ENCODE data around the gene CALN1. TPM values are rescaled to one million over a fixed set of nuclear protein-coding genes. Genes with fewer than 3 reads are reported as not detected.
"Not testable (repeated sequence)": the region's sequence is repeated elsewhere in the genome, so short reads cannot be mapped to it uniquely, and the experiment has no call there.

Gene CALN1
- total RNA-seq, 2 experiments from 2014 or later, result 0.32 TPM; not detected in 1

DNA sequence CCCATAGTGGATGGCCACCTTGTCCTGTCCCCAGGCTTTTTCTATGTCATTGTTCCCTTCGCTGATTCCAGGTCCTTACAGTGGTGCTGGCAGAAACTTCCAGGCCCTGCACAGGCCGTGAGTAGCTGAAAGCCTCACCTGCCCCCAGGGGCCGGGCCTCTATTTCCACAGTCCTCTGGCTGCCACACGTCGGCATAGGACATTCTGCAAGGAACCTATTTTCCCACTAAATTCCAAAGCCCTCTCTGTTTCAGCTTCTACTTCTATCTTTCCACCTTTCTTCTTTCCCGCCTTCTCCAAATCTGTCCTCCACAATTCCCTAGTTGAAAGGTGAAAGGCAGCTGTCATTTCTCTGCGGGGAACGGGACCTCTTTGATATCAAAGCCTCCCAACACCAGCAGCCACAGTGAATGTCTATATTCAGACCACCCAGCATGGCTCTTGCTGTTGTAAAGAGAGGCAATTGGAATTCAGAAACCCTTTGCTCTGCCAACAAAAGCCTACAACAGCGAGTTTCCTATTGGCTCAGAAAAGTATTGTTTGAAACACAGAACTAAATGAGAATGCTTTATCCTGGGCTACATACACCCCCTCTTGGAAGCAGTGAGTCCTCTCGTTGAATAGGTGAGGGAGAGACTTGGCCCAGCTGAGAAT, 672.5 kb downstream of the CALN1 start:
- DNase-seq, result no peak
- Mint-ChIP-seq H3K27ac (no peak overlapping the region), H3K4me3 (no peak overlapping the region), H3K9me3 (peaks cover 3% of the 10 kb centered on the region), H3K4me1 (ENCODE audit: low read depth) (no peaks in the 10 kb centered on the region), H3K36me3 (ENCODE audit: low read depth) (no peaks in the 10 kb centered on the region), H3K27me3 (ENCODE audit: low read depth) (no peaks in the 10 kb centered on the region)
- CTCF ChIA-PET, result no interaction called here
- intact Hi-C loops (cut with micrococcal nuclease), result no loop called here

DNA sequence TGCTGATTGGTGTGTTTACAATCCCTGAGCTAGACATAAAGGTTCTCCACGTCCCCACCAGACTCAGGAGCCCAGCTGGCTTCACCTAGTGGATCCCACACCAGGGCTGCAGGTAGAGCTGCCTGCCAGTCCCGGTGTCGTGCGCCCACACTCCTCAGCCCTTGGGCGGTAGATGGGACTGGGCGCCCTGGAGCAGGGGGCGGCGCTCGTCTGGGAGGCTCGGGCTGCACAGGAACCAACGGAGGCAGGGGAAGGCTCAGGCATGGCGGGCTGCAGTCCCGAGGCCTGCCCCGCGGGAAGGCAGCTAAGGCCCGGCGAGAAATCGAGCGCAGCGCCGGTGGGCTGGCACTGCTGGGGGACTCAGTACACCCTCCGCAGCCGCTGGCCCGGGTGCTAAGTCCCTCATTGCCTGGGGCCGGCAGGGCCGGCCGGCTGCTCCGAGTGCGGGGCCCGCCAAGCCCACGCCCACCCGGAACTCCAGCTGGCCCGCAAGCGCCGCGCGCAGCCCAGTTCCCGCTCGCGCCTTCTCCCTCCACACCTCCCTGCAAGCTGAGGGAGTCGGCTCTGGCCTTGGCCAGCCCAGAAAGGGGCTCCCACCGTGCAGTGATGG, 674.1 kb downstream of the CALN1 start:
- H3K27me3 Mint-ChIP-seq (ENCODE audit: low read depth); H3K27ac Mint-ChIP-seq; H3K36me3 Mint-ChIP-seq (ENCODE audit: low read depth); intact Hi-C loops (cut with micrococcal nuclease); DNase-seq; CTCF ChIA-PET; H3K9me3 Mint-ChIP-seq; H3K4me3 Mint-ChIP-seq; H3K4me1 Mint-ChIP-seq (ENCODE audit: low read depth): not testable (repeated sequence)

DNA sequence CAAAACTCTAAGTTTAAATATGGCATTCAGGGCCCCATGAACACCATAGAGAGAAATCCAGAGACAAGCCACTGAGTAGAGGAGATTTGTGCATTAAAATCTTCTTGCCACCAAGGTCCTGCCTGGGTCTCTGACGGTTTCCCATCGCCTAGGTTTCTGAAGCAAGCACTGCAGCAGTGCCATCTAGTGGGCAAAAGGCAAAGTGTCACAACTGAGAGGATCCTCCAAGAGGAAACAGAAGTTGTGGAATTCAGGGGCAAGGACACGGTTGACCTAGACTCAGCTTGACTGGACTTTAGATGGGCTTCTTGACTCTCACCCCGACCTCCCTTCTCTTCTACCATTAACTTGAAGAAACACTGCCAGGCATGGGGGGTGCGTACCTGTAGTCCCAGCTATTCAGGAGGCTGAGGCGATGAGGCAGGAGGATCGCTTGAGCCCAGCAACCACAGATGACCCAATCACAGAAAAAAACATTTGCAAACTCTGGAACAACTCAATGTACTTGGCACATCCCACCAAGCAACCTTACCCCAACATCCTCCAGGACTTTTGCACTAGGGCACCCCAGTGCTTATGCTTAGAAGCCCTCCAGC, 676.1 kb downstream of the CALN1 start:
- H3K36me3 Mint-ChIP-seq (ENCODE audit: low read depth), result no peaks in the 10 kb centered on the region
- no peaks in the 10 kb centered on the region for H3K4me1 Mint-ChIP-seq (ENCODE audit: low read depth)
- peaks cover 2% of the 10 kb centered on the region for H3K9me3 Mint-ChIP-seq
- intact Hi-C loops (cut with micrococcal nuclease), result no loop called here
- no peak overlapping the region for H3K4me3 Mint-ChIP-seq
- CTCF ChIA-PET, result interaction anchor here (0.7 to 1.0 kb wide), 3 partner anchors 14 to 641 kb away, joined by 3 read pairs; no protein-coding TSS in a partner anchor
- peak; percentile 64 for DNase-seq
- H3K27me3 Mint-ChIP-seq (ENCODE audit: low read depth), result peaks cover 6% of the 10 kb centered on the region
- no peak overlapping the region for H3K27ac Mint-ChIP-seq

DNA sequence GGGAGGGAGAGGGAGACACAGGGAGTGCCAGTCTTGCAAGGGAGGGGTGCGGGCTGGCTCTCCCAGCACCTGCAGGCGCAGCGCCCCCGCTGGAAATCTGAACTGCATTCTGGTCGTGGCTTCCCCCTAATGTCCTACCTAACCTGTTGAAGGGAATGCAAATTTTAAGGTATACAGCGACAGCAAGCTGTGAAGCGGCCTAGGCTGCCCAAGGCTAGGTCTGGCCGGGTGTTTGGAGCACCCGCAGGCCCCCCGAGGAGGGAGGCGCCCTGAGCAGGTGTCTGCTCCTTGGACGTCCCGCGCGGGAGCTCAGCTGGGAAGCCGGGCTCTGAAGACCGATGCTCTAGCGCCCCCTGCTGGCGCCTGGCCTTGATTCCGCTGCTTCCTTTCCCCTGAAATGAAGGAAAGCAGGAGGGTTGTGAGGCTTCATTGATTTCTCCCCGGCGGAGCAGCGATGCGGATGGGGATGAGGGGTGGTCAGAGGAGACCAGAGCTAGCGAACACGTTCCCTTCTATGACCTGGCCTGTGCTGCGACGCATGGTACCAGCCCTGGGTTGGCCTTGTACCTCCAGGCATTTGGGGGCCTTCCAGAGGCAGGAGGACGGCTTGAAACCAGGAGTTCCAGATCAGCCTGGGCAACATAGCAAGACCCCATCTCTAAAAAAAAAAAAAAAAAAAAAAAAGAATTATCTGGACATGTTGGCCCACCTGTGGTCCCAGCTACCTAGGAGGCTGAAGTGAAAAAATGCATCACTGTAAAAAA, 678.8 kb downstream of the CALN1 start:
- H3K4me3 Mint-ChIP-seq, result no peak overlapping the region
- peaks cover 6% of the 10 kb centered on the region for H3K27me3 Mint-ChIP-seq (ENCODE audit: low read depth)
- no peaks in the 10 kb centered on the region for H3K36me3 Mint-ChIP-seq (ENCODE audit: low read depth)
- no peaks in the 10 kb centered on the region for H3K4me1 Mint-ChIP-seq (ENCODE audit: low read depth)
- peak; percentile 74 for DNase-seq
- CTCF ChIA-PET, result interaction anchor here (0.5 to 2.9 kb wide), 10 partner anchors 11 to 1007 kb away, joined by 3 to 21 read pairs (median 4); no protein-coding TSS in a partner anchor
- H3K9me3 Mint-ChIP-seq, result peaks cover 4% of the 10 kb centered on the region
- H3K27ac Mint-ChIP-seq, result no peak overlapping the region
- intact Hi-C loops (cut with micrococcal nuclease), result loop anchor here (1.0 kb wide), 2 partner anchors 876 to 904 kb away; no protein-coding TSS in a partner anchor

DNA sequence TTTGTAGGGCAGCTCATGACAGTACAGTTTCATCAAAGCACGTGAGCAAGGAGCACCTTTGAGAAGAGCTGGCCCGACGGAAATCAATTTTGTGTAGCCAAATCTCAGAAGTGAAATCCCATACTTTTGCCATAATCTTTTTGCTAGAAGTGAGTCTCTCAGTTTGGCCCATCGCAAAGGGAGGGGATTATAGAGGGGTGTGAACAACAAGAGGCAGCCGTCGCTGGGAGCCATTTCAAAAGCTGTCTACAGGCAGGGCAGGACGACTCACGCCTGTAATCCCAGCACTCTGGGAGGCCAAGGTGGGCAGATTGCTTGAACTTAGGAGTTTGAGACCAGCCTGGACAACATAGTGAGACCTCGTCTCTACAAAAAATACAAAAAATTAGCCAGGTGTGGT, 680.4 kb downstream of the CALN1 start:
- CTCF ChIA-PET, result interaction anchor here (1.1 to 1.6 kb wide), 3 partner anchors 10 to 903 kb away, joined by 3 to 5 read pairs (median 3); no protein-coding TSS in a partner anchor
- Mint-ChIP-seq H3K27me3 (ENCODE audit: low read depth) (peaks cover 6% of the 10 kb centered on the region), H3K9me3 (peaks cover 4% of the 10 kb centered on the region), H3K27ac (no peak overlapping the region), H3K4me1 (ENCODE audit: low read depth) (no peaks in the 10 kb centered on the region), H3K4me3 (no peak overlapping the region), H3K36me3 (ENCODE audit: low read depth) (no peaks in the 10 kb centered on the region)
- intact Hi-C loops (cut with micrococcal nuclease), result no loop called here
- no peak for DNase-seq
